C4-2B (cell line): ENCODE data around the gene HOXA7.

Experiments used
- CTCF ChIP-seq: fragments of 450-650 bp; conservative IDR thresholded peaks from 2 replicates; pipeline ENCODE4 v1.5.1; 2017; ENCODE audit warnings: mild to moderate bottlenecking
- ZFX ChIP-seq: fragments of 450-650 bp; IDR thresholded peaks from 2 replicates; pipeline ENCODE4 v1.6.1; 2017

DNA sequence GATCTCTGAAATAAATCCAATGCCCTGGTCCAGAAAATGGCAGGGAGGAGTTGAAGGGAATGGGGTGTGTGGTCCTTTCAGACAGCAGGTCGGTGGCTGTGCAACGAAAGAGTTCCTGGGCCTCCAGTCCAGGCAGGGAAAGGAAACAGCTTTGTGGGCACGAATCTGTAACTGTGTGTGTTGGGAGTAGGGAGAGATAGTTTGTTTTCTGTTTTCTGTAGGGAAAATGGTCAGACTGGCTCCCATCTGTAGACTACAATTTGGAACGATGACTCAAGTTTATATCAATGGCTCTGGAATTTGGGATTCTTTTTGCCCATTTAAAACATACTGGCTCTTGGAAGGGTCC, 11.4 kb upstream of the HOXA7 start:
- TF ChIP-seq CTCF (no peak), ZFX (no peak)
